Pancreas (tissue), 10 donors: Measurements from ENCODE around the gene ZMIZ1. TPM values are rescaled to one million over a fixed set of nuclear protein-coding genes. Genes with fewer than 3 reads are reported as not detected.

Source experiments
- ATAC-seq, 4 donors: fragments of 200-7000 bp; cut with Tn5 transposase; one replicate each; pipeline versions ENCODE4 v1.8.0 to v1.9.1; 2020; ENCODE audit warnings: mild to moderate bottlenecking in 4 of 4, moderate library complexity in 4 of 4
- DNase-seq, 6 donors: peaks; one replicate each; pipeline ENCODE4 v3.0.0-alpha.2; 2020
- FAIRE-seq: peaks from 2 replicates; lab custom pipeline; 2012; peaks lifted over from hg19 to GRCh38; lab: Jason Lieb, UNC
- H3K27ac ChIP-seq, 4 donors: fragments of 200-600 bp; sonication (generic); 1 replicate in 3 of 4; 2 replicates in 1 of 4; pipeline versions ENCODE4 v1.5.0 to v1.8.0; 2020
- H3K27me3 ChIP-seq, 4 donors: fragments of 200-600 bp; one replicate each; pipeline ENCODE4 v1.8.0; 2021
- H3K36me3 ChIP-seq, 3 donors: fragments of 200-600 bp; sonication (generic) in 1 of 3; one replicate each; pipeline versions ENCODE4 v1.5.0 to v1.8.0; 2020 to 2021
- H3K4me1 ChIP-seq, 3 donors: fragments of 200-600 bp; one replicate each; pipeline ENCODE4 v1.8.0; 2021
- H3K4me3 ChIP-seq, 4 donors: fragments of 200-600 bp; sonication (generic) in 2 of 4; one replicate each; pipeline versions ENCODE4 v1.5.0 to v1.8.0; 2020 to 2021
- H3K9me3 ChIP-seq, 4 donors: fragments of 200-600 bp; one replicate each; pipeline ENCODE4 v1.8.0; 2021
- WGBS, 2 donors: extraction: QIAGEN DNeasy Blood & Tissue Kit; methylation state at CpG; one replicate each; pipeline ENCODE4 v1.1.7; 2013; 5-methylcytosine and 5-hydroxymethylcytosine counted together
- intact Hi-C, 3 donors: fragments of 100-400 bp; cut with DNase I; formaldehyde crosslinking; loops; one replicate each; pipeline versions ENCODE4 v1.11.1 to v1.14.2; 2022
- polyA plus RNA-seq, 2 donors: library from polyadenylated mRNA; stranded (reverse); fragments of 200-250 nt; gene quantifications; one replicate each; pipeline ENCODE4 v1.2.3, GENCODE V29; 2013
- total RNA-seq, 6 donors: library from RNA; stranded (reverse); fragmentation: NEBNext Ultra II Directional in 4 of 6; extraction: Animal tissue kit (Norgen Biotek cat#: 25700) in 4 of 6; gene quantifications; one replicate each; pipeline versions ENCODE4 v1.2.1 to v1.2.4, GENCODE V29; 2021 to 2023
- TF ChIP-seq, protein P1 (sequence below), 4 donors: fragments of 200-600 bp; sonication (generic) in 3 of 4; IDR thresholded peaks; one replicate each; pipeline versions ENCODE4 v1.5.0 to v1.8.0; 2021; ENCODE audit warnings: antibody characterized with exemption in 4 of 4
- donor health status: healthy with polysubstance abuse.
- donor health status: DM: no; HTN: no; CAD: no; lungs with moderate emphysema.
- donor health status: DM: no; HTN: no; CAD: no.
- donor health status: control.
- donor health status: control.
- donor health status: Bipolar disorder and iron deficiency.
- donor health status: DM: yes; HTN: yes; CAD: no.
- donor health status: DM: no; HTN: no; CAD: no.
- donor health status: DM: no; HTN: no; CAD: no.
- donor health status: DM: yes; HTN: yes; CAD: no.

ZMIZ1 gene
- total and polyA plus RNA-seq, 8 donors, result 14.5 to 45.0 (median 21.9) TPM

GRCh38 chr10:79133416-79133815 lies 64.7 kb downstream of the ZMIZ1 start:
- Histone ChIP-seq H3K9me3 (no peaks in the 10 kb centered on the region), H3K27me3 (no peaks in the 10 kb centered on the region), H3K27ac (no peak overlapping the region), H3K4me1 (peaks cover 0 to 30% (median 7%) of the 10 kb centered on the region in 3 donors), H3K36me3 (no peaks in the 10 kb centered on the region), H3K4me3 (no peak overlapping the region)
- intact Hi-C loops, result no loop called here
- ATAC-seq, result no peak
- TF ChIP-seq, protein P1, sequence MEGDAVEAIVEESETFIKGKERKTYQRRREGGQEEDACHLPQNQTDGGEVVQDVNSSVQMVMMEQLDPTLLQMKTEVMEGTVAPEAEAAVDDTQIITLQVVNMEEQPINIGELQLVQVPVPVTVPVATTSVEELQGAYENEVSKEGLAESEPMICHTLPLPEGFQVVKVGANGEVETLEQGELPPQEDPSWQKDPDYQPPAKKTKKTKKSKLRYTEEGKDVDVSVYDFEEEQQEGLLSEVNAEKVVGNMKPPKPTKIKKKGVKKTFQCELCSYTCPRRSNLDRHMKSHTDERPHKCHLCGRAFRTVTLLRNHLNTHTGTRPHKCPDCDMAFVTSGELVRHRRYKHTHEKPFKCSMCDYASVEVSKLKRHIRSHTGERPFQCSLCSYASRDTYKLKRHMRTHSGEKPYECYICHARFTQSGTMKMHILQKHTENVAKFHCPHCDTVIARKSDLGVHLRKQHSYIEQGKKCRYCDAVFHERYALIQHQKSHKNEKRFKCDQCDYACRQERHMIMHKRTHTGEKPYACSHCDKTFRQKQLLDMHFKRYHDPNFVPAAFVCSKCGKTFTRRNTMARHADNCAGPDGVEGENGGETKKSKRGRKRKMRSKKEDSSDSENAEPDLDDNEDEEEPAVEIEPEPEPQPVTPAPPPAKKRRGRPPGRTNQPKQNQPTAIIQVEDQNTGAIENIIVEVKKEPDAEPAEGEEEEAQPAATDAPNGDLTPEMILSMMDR (IDR thresholded peaks at IDR 0.05), result no peak
- DNase-seq, result no peak
- FAIRE-seq, result no peak
- 82 to 88% methylated on average over 2 of the region's 2 CpGs for WGBS, 2 donors

- 48 to 50% methylated on average over 9 of the region's 9 CpGs for WGBS, 2 donors
- intact Hi-C loops, result no loop called here
- Histone ChIP-seq H3K27ac (no peak overlapping the region), H3K4me1 (peaks cover 0 to 19% (median 7%) of the 10 kb centered on the region in 3 donors), H3K36me3 (peaks cover 0 to 9% (median 6%) of the 10 kb centered on the region in 3 donors), H3K4me3 (no peak overlapping the region), H3K27me3 (no peaks in the 10 kb centered on the region), H3K9me3 (no peaks in the 10 kb centered on the region)
- FAIRE-seq (no peak), DNase-seq (no peak), ATAC-seq (peak in 2 of 4 donors; percentile 6 to 11)
- TF ChIP-seq, protein P1 (IDR thresholded peaks at IDR 0.05), result no peak
These were observed 67.0 kb downstream of the ZMIZ1 start for GRCh38 chr10:79135790-79136189.

- H3K27me3 ChIP-seq, result no peaks in the 10 kb centered on the region
- intact Hi-C loops, result no loop called here
- H3K4me1 ChIP-seq, result peaks cover 0 to 19% (median 7%) of the 10 kb centered on the region in 3 donors
- no peak overlapping the region for H3K27ac ChIP-seq
- FAIRE-seq, result no peak
- WGBS, 2 donors, result 54 to 56% methylated on average over 2 of the region's 2 CpGs
- H3K9me3 ChIP-seq, result no peaks in the 10 kb centered on the region
- TF ChIP-seq, protein P1 (IDR thresholded peaks at IDR 0.05), result no peak
- DNase-seq, result no peak
- no peak overlapping the region for H3K4me3 ChIP-seq
- ATAC-seq, result no peak
- H3K36me3 ChIP-seq, result peaks cover 0 to 16% (median 7%) of the 10 kb centered on the region in 3 donors
These were observed 67.7 kb downstream of the ZMIZ1 start for GRCh38 chr10:79136236-79137005.

GRCh38 chr10:79137300-79137756 lies 68.6 kb downstream of the ZMIZ1 start:
- TF ChIP-seq, protein P1 (IDR thresholded peaks at IDR 0.05), result no peak
- peaks cover 0 to 19% (median 7%) of the 10 kb centered on the region in 3 donors for H3K4me1 ChIP-seq
- intact Hi-C loops, result no loop called here
- ATAC-seq (peak in 3 of 4 donors; percentile 5 to 15 (median 6)), FAIRE-seq (no peak), DNase-seq (no peak)
- no peaks in the 10 kb centered on the region for H3K27me3 ChIP-seq
- no peak overlapping the region for H3K4me3 ChIP-seq
- WGBS, 2 donors, result 59 to 71% methylated on average over 7 to 8 of the region's 8 CpGs
- peaks cover 0 to 19% (median 7%) of the 10 kb centered on the region in 3 donors for H3K36me3 ChIP-seq
- H3K27ac ChIP-seq, result peak overlapping the region in 2 of 4 donors; percentile 3 to 15
- no peaks in the 10 kb centered on the region for H3K9me3 ChIP-seq

DNA sequence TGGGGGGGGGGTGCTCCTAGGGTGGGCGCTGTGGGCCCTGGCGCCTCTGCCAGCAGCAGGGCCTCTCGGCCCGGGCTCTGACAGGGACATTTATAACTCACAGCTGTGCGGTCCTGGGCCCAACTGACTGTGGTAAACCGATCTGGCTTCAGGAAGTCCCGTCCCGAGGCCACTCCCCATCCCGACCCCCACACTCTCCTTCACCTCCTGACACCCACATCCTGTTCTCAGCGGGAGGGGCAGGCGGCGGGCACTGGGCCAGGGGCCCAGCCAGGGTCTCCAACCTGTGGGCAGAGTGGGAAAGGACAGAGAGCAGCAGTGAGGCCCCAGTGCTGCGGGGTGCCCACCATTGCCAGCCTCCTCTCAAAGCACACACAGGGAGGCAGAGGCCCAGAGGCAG lies 69.1 kb downstream of the ZMIZ1 start:
- 59 to 66% methylated on average over 12 to 13 of the region's 13 CpGs for WGBS, 2 donors
- Histone ChIP-seq H3K27me3 (no peaks in the 10 kb centered on the region), H3K27ac (peak overlapping the region in 3 of 4 donors; percentile 3 to 37 (median 15)), H3K36me3 (peaks cover 0 to 23% (median 7%) of the 10 kb centered on the region in 3 donors), H3K9me3 (no peaks in the 10 kb centered on the region), H3K4me3 (no peak overlapping the region), H3K4me1 (peaks cover 0 to 19% (median 7%) of the 10 kb centered on the region in 3 donors)
- FAIRE-seq (no peak), DNase-seq (no peak), ATAC-seq (peak in 3 of 4 donors; percentile 25 to 29 (median 28))
- TF ChIP-seq, protein P1 (IDR thresholded peaks at IDR 0.05), result no peak
- intact Hi-C loops, result no loop called here
